NCI-H526 (cell line): Measurements from ENCODE around the gene KRTCAP2.
"Not testable (repeated sequence)": the region's sequence is repeated elsewhere in the genome, so short reads cannot be mapped to it uniquely, and the experiment has no call there.

Experiments
- DNase-seq, 2 experiments: peaks; one replicate each; lab custom pipeline; 2025; lab: John Stamatoyannopoulos, UW

Gene KRTCAP2

DNA sequence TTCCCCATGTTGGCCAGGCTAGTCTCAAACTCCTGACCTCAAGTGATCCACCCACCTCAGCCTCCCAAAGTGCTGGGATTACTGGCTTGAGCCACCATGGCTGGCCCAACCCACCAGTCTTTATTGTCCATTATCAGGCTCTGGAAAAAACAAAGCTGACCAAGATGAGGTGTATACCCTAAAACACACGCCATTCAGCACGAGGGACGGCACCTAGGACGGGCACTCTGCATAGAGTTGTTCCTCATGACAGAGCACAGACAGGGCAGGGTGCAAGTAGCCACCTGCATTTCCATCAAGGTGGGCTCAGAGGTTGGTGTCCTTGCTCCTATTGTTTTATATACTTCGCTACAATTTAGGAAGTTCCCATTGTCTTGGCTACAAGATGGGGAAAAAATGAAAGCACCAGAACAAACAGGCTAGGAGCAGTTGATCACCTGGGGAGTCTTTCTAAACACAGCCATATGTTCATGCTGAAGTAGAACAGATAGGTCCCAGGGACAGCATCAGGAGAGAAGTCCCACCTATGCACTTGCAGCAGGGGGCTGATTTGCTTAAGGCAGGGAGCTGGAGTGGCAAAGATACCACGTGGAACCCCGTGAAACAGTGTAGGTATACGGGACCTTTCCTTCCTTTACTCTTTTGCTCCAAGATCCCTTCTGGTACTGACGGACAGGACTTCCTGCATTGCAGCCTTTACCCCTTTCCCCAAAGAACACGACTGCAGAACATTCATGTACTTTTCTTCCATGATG, 4.5 kb downstream of the KRTCAP2 start:
- DNase-seq, result no peak

DNA sequence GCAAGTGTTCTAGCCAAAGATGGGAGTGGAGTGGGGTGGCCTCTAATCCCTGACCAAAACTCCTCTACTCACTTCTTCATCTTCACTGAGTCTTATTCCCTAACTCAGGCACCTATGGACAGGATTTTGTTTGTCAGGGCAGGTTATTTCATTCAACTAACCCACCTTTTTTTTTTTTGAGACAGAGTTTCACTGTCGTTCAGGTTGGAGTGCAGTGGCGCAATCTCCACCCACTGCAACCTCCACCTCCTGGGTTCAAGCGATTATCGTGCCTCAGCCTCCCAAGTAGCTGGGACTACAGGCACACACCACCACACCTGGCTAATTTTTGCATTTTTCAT, 5.0 kb downstream of the KRTCAP2 start:
- not testable (repeated sequence) for DNase-seq

DNA sequence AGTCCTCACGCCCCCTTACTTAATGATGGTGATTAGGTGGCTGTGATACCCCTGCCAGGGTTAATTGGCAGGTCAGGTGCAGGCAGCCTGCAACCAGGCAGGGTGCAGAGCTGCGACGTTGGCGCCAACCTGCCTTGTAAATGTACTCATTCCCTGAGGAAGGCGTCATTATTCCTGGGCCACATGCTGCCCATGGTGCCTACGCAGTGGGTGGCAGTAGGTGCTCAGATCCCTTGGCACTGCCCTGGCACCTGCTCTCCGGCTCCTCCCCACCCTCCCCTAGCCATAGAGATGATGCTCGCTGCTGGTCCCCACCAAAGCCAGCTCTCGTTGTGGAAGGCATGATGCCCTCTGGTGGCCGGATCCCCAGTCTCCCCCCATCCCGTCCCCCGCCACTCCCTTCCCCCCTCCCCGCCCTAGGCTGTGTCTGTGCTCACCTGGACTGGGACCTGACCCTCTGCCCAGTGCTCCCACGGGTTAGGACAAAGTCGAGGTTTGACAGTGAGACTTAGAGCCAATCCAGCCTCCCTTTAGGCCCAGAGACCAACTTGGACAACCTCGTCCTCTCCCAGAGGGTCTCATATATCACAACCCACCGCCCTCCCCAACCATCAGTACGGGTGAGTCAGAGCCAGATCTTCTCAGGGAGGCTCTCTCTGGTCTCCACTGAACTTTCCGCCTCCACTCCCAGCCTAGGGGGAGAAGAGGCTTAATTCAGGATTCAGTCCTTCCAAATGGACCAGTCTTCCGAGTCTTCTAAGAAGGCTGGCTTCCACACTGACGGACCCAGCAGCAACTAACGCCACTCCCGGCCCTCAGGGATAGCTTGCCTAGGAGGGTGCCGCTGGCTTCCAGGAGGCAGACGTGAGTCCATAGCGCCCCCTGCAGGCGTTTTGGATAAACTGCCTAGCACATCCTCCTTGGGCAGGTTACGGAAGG, 5.7 kb downstream of the KRTCAP2 start:
- peak; percentile 96 to 99 for DNase-seq

DNA sequence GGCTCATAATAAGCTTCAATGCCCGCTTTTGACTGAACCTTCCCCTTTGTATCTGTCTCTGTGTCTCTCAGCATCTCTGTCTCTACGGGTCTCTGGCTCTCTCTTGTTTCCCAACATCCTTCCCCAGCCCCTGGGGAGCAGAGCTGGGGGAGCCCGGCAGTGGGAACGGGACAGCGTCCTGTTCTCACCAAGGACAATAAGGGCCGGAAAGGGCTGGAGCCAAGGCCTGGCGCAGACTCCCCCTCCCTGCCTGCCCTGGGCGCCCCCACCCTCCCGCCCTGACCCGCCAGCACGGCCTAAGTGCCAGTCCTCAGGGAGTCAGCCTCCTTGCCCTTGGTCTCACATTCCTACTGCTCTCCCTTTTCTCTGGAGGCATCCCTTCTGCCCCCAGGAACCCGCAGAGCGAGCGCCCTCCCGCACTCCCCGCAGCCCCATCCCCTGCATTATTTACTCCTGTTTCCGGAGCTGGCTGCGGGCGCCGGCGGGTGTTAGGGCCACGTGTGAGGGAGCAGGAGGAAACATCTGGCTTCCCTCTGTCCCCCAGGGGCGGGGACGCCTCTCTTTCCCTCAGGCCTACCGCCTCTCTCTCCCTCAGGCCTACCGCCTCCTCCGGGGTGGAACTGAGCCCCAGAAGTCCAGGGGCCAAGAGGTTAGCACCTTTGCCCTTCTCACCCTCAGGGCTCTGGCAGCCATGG, 6.5 kb downstream of the KRTCAP2 start:
- peak in 1 of 2 experiments; percentile 69 for DNase-seq

DNA sequence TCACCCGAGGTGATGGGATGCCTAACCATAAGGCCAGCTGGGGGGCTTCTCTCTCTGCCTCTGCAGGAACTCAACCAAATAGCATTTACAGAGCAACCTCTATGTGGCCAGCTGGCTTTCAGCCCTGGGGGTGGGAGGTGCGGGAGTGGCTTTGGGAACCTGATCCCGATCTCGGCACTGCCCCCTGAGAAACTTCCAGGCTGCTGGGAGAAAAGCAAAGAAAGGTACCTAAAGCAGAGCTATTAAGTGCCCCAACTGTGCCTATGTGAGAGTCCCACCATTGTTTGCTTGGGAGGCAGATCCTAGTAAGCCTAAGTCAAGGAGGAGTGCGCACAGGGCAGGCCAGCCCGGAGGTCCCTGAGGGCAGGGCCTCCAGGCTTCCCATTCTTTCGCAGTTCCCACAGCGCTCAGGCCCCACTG, 7.0 kb downstream of the KRTCAP2 start:
- no peak for DNase-seq

DNA sequence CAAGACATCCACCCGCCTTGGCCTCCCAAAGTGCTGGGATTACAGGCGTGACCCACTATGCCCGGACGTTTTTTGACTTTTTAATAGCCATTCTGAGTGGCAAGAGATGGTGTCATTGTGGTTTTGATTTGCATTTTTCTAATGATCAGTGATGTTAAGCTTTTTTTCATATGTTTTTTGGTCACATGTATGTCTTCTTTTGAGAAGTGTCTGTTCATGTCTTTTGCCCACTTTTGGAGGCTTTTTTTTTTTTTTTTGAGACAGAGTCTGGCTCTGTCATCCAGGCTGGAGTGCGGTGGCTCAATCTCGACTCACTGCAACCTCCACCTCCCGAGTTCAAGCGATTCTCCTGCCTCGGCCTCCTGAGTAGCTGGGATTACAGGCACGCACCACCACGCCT, 8.5 kb downstream of the KRTCAP2 start:
- not testable (repeated sequence) for DNase-seq

DNA sequence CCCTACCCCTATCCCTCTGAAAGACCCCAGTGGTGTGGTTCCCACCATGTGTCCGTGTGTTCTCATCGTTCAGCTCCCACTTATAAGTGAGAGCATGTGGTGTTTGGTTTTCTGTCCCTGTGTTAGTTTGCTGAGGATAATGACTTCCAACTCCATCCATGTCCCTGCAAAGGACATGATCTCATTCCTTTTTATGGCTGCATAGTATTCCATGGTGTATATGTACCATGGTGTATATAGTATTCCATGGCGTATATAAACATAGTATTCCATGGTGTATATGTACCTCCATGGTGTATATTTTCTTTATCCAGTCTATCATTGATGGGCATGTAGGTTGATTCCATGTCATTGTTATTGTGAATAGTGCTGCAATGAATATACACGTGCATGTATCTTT, 9.3 kb downstream of the KRTCAP2 start:
- not testable (repeated sequence) for DNase-seq

DNA sequence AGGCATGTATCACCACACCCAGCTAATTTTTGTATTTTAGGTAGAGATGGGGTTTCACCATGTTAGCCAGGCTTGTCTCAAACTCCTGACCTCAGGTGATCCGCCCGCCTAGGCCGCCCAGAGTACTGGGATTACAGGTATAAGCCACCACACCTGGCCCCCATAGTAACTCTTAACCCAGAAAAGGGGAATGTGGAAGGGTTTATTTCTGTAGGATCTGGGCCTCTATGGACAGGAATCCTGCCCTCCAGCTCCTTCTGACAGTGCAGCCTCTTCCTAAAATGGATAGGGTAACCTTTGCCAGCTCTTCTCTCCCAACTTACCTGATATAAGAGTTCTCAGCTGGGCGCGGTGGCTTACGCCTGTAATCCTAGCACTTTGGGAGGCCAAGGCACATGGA, 10.5 kb downstream of the KRTCAP2 start:
- not testable (repeated sequence) for DNase-seq

DNA sequence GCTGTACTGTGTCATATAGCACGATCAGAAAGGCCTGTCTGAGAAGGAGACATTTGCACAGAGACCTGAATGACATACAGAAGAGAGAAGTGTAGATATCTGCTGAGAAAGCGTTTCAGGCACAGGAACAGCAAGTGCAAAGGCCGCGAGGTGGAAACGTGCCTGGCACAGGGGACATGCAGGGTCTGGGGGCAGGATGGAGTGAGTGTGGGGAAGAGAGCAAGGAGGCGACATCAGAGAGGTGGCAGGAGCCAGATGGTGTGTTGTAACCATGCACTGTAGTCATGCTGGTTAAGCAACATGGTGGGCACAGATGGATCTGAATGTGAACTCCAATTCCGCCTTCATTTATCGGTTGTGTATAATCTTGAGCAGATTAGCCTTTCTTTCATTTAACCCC, 13.0 kb downstream of the KRTCAP2 start:
- no peak for DNase-seq

DNA sequence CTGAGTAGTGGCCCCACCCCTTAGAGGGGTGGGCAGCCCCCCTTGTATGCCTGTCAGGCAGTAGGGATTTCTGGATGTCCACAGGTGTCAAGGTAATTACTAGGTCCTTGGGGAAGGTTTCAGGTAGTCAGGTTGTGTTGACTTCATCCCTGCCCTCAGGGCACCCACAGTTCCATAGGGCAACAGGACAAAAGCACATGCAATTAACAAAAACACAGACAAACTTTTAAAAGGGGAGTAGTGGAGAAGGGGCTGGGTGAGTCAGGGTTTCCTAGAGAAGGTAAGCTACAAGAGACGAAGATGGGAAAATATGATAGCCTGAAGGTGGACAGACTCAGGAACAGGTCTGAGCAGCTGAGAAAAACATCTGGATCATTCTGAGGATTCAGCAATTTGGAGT, 14.1 kb downstream of the KRTCAP2 start:
- DNase-seq, result no peak

DNA sequence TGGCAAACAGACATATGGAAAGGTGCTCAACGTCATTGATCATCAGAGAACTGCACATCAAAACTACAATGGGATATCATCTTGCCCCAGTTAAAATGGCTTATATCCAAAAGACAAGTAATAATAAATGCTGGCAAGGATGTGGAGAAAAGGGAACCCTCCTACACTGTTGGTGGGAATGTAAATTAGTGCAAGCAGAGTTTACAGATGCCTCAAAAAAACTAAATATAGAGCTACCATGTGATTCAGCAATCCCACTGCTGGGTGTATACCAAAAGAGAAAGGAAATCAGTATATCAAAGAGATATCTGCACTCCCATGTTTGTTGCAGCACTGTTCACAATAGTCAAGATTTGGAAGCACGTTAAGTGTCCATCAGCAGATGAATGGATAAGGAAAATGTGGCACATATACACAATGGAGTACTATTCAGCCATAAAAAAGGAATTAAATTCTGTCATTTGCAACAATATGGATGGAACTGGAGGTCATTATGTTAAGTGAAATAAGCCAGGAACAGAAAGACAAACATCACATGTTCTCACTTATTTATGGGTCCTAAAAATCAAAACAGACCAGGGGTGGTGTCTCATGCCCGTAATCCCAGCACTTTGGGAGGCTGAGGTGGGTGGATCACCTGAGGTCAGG, 17.0 kb downstream of the KRTCAP2 start:
- DNase-seq, result not testable (repeated sequence)

DNA sequence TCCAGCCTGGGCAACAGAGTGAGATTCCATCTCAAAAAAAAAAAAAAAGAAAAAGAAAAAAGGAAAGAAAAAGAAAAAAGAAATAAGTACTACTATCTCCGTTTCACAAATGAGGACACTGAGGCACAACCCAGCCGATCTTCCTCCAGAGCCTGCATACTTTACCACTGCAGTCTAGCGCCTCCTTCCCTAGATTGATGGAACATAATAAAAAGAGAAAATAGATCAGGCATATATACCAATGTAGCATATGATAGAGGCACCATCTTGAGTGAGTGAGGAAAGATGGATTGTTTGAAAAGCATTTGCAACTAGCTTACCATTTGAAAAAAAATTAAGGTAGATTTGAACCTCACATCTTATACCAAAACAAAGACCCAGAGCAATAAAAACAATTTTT, 27.6 kb downstream of the KRTCAP2 start:
- no peak for DNase-seq

DNA sequence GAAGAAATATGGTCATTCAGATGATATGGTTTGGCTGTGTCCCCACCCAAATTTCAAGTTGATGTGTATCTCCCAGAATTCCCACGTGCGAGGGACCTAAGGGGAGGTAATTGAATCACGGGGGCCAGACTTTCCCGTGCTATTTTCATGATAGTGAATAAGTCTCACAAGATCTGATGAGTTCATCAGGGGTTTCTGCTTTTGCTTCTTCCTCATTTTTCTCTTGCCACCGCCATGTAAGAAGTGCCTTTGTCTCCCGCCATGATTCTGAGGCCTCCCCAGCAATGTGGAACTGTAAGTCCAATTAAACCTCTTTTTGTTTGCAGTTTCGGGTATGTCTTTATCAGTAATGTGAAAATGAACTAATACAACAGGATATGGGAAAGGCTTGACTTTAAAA, 31.4 kb downstream of the KRTCAP2 start:
- DNase-seq, result no peak

DNA sequence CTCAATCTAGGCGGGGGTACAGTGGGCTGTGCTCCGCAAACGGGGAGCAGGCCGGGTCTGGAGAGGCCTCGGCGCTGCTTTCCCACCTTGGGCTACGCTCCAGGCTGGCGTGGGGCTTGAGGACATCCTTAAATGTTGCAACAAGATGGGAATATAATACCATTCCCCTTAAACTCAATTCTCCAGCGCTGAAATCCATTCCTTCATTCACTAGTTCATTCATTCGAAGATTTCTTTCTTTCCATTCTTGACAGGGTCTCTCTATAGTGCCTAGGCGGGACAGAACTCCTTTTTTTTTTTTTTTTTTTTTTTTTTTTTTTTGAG, 32.5 kb downstream of the KRTCAP2 start:
- DNase-seq, result no peak

DNA sequence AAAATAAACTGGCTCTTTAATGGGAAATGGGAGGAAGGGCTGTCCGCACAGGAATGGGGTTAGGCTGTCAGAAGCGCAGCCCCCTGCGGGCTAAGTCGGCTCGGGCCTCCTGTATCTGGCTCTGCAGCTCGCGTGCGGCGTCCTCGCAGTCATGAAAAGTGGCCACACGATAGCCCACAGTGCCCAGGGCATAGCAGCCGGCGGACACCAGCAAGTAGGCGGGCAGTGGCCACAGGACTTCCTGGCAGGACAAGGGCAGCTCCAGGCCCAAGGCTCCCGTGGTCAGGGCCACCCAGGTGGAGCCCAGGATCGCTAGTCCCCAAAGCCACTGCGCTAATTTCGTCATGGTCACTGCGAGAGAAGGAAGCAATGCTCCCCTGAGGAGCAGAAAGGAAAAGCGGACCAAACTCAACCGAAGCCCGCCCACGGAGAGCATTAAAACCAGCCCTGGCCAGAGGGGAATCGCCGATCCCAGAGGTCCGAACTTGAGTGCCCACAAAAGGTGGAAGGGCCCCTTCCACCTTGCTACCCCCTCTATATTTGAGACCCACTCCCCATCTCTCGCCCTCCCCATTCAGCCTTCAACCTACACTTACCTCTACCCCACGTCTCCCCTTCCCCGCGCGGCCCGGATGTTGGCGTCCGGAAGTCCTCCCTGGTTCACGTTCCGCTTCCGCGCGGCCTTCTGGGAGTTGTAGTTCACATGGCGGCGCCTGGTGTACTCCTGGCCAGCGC, 33.0 kb downstream of the KRTCAP2 start, which contains the start of gene DPM3:
DPM3 (minus strand) TSS at position 637 of the 735 bp plus-strand sequence; CDS start at position 346, 291 bp downstream.
- DNase-seq, result peak; percentile 89 to 98

DNA sequence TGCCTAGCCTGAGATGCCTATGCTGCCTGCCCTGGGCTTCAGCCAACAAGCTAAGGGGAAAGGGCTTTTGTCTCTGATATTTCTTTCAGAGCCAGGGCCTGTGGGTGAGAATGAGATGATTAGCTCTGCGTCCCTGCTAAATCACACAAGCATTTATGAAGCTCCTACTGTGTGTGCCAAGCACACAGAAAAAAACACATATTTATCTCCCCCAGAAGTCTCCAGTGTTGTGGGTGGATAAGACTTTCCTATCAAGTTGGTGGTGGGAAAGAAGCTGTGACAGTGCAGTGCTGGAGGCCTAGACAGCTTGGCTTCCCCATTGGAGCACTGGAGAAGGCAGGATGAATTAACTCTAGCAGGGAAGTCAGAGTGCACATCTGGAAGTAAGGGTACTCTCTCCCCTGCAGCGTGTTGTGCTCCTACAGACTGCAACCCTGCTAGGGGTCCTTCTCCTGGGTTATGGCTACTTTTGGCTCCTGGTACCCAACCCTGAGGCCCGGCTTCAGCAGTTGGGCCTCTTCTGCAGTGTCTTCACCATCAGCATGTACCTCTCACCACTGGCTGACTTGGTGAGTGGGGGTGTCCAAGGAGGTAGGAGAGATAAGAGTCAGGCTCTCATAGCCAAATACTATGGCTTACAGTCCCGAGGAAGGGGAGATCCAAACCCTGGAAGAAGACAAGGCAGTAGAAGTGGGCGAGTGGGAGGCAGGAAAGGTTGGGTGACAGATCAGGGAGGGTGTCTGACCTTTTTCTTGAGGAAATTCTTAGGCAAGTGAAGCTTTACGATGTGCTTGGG, 35.8 kb downstream of the KRTCAP2 start:
- DNase-seq, result no peak

DNA sequence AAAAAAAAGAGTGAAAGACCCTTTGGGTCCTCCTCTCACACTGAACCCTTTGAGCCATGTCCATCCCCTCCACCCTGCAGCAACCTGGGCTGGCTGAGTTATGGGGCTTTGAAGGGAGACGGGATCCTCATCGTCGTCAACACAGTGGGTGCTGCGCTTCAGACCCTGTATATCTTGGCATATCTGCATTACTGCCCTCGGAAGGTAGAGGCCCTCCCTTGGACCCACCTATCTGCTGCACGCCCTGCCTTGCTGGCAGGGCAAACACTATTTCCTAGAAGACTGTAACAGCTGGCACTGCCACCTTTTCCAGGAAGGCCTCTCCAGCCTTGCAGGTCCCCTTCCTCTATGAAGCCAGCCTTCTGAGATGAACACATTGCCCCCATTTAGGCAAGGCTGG, 36.4 kb downstream of the KRTCAP2 start:
- DNase-seq, result peak; percentile 41 to 61

DNA sequence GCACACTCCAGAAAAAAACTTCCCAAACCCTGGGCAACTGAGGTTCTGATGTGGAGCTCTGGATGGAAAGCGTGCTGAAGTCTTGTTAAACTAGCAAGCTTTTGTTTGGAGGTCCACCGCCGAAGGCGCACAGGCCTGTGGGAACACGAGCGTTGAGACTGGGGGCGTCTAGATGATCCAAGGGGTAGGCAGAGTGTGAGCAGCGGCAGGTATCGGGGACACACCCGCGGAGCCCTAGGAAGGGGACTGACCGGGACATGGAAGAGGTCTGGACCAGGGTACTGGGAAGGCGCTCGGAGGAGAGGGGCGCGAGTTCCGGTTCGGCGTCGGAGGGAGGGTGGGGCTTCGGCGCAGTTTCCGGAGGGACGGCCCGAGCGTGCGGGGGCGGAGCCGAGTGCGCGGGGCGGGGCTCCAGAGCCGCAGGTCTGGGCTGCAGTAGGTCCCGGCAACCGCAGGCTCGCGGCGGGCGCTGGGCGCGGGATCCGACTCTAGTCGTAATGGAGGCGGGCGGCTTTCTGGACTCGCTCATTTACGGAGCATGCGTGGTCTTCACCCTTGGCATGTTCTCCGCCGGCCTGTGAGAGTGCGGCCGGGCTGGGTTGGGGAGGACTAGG, 37.6 kb downstream of the KRTCAP2 start, which contains the start of gene SLC50A1:
SLC50A1 (plus strand) TSS at position 438 of the 614 bp plus-strand sequence; CDS start at position 498, 60 bp downstream.
- peak; percentile 97 to 100 for DNase-seq

DNA sequence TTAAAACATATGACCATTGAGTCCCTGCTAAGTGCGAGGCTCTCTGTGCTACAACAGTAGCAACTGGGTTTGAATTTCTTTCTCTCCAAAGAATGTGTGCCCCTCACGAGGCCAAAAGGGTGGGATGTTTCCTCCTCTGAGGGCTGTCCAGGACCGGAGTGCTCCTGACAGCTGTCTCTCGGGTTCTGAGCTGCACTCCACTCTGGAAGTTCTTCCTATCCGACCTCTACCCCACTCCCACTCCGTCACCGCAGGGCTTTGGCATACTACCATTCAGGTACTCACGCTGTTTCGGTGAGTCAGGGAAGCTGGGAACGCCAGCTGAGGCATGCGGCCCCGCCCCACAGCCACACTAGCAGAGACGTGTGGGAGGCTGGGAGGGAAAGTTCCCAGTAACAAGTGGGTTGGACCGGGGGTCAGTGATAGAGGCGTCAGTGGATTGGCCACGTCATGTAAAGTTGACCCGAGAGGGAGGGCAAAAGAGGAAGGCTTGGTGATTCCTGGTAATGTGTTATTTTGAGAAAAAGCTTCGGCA, 38.2 kb downstream of the KRTCAP2 start:
- DNase-seq, result peak; percentile 71 to 83

DNA sequence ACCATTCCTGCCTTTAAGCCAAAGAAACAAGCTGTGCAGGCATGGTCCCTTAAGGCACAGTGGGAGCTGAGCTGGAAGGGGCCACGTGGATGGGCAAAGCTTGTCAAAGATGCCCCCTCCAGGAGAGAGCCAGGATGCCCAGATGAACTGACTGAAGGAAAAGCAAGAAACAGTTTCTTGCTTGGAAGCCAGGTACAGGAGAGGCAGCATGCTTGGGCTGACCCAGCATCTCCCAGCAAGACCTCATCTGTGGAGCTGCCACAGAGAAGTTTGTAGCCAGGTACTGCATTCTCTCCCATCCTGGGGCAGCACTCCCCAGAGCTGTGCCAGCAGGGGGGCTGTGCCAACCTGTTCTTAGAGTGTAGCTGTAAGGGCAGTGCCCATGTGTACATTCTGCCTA, 38.8 kb downstream of the KRTCAP2 start:
- no peak for DNase-seq
